HepG2 (cell line): ENCODE measurements around the gene FAM20C.

ENCODE experiments used
- CTCF ChIP-seq: sonication (generic); formaldehyde crosslinking; IDR thresholded peaks from 2 replicates; pipeline ENCODE4 v1.5.0; 2020; ENCODE audit warnings: mild to moderate bottlenecking, missing genetic modification reagents, moderate library complexity
- FOXM1 ChIP-seq: sonication (generic); formaldehyde crosslinking; IDR thresholded peaks from 2 replicates; pipeline ENCODE4 v1.5.0; 2020; ENCODE audit warnings: missing genetic modification reagents
- HMGXB4 ChIP-seq, 2 experiments: sonication (generic) in 1 of 2; formaldehyde crosslinking in 1 of 2; IDR thresholded peaks; 2 replicates each; pipeline versions ENCODE4 v1.4.0 to v1.6.1; 2018 to 2020; ENCODE audit warnings: missing genetic modification reagents in 2 of 2, borderline replicate concordance in 1 of 2, low read depth in 1 of 2, mild to moderate bottlenecking in 1 of 2, missing biosample characterization in 1 of 2
- HOXD1 ChIP-seq: sonication (generic); formaldehyde crosslinking; IDR thresholded peaks from 2 replicates; pipeline ENCODE4 v1.5.0; 2020; ENCODE audit warnings: missing genetic modification reagents
- MLX ChIP-seq: IDR thresholded peaks from 2 replicates; pipeline ENCODE4 v1.6.1; 2016
- MYNN ChIP-seq: sonication (generic); formaldehyde crosslinking; IDR thresholded peaks from 2 replicates; pipeline ENCODE4 v1.4.0; 2020; ENCODE audit warnings: mild to moderate bottlenecking, low read depth, missing genetic modification reagents
- SOX5 ChIP-seq: IDR thresholded peaks from 2 replicates; pipeline ENCODE4 v1.6.1; 2016; ENCODE audit warnings: borderline replicate concordance
- YY1 ChIP-seq: IDR thresholded peaks from 2 replicates; pipeline ENCODE4 v1.6.1; 2011; ENCODE audit warnings: low read length, low read depth, moderate library complexity, mild to moderate bottlenecking; ENCODE audit not compliant: insufficient read depth, insufficient replicate concordance
- ZBTB1 ChIP-seq: sonication (generic); formaldehyde crosslinking; IDR thresholded peaks from 2 replicates; pipeline ENCODE4 v1.4.0; 2020; ENCODE audit warnings: missing genetic modification reagents, borderline replicate concordance
- ZBTB7A ChIP-seq: sonication (generic); formaldehyde crosslinking; IDR thresholded peaks from 2 replicates; pipeline ENCODE4 v1.8.0; 2022; ENCODE audit warnings: mild to moderate bottlenecking, missing genetic modification reagents
- ZNF674 ChIP-seq: sonication (generic); formaldehyde crosslinking; IDR thresholded peaks from 2 replicates; pipeline ENCODE4 v1.5.0; 2020; ENCODE audit warnings: low read depth, mild to moderate bottlenecking, missing genetic modification reagents
- ZNF746 ChIP-seq: sonication (generic); formaldehyde crosslinking; IDR thresholded peaks from 2 replicates; pipeline ENCODE4 v1.8.0; 2022; ENCODE audit warnings: mild to moderate bottlenecking, missing genetic modification reagents
- ZNF747 ChIP-seq: sonication (generic); formaldehyde crosslinking; IDR thresholded peaks from 2 replicates; pipeline ENCODE4 v1.8.1; 2023; ENCODE audit warnings: missing genetic modification reagents, mild to moderate bottlenecking, borderline replicate concordance

GRCh38 chr7:178444-178843 is 13.9 kb upstream of the FAM20C start:
- no peak for TF ChIP-seq ZNF747 (CRISPR knock-in tag)
- TF ChIP-seq ZNF746 (CRISPR knock-in tag): no peak
- TF ChIP-seq SOX5: no peak
- TF ChIP-seq MYNN: no peak
- TF ChIP-seq HOXD1 (CRISPR knock-in tag): no peak
- no peak for TF ChIP-seq ZNF674 (CRISPR knock-in tag)
- TF ChIP-seq ZBTB1 (CRISPR knock-in tag): no peak
- no peak for TF ChIP-seq FOXM1
- TF ChIP-seq MLX (CRISPR knock-in tag): no peak
- no peak for TF ChIP-seq HMGXB4 (CRISPR knock-in tag; IDR thresholded peaks at IDR 0.05; ENCODE audit: borderline replicate concordance in 1 of 2, low read depth in 1 of 2)
- no peak for TF ChIP-seq CTCF (CRISPR knock-in tag)
- TF ChIP-seq YY1: no peak
- no peak for TF ChIP-seq ZBTB7A (CRISPR knock-in tag)
